Amniotic epithelial cell (primary cell): ENCODE measurements around the gene IFITM5.

Source experiments
- DNase-seq: peaks from one replicate; pipeline ENCODE4 v3.0.0-alpha.2; 2010; ENCODE audit warnings: low read depth

Gene IFITM5

DNA sequence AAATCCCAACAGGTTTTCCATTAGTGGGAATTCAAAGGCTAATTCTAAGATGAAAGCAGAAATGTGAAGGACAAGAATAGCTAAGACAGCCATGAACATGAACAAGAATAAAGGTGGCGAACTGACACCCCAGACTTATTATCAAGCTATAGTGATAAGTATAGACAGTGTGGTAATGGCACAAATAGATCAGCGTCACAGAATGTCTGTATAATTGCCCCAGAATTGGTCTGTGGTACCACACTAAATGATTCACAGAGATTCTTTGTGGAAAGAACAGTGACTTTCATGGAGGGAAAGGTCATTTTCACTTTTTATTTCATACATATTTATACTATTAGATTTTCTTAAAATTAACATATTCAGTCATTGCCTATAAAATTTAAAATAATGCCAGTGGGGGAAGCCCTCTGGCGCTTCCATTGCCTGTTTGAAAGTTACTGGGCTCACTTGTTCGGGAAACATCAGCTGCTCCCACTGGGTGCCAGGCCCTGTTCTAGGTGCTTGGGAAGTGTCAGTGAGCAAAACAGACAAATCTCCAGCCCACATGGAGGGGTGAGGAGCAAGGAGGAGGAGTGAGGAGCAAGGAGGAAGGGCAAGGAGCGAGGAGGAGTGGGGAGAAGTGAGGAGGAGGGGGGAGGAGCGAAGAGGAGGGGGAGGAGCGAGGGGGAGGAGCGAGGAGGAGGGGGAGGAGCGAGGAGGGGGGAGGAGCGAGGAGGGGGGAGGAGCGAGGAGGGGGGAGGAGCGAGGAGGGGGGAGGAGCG, 32.5 kb downstream of the IFITM5 start:
- no peak for DNase-seq

DNA sequence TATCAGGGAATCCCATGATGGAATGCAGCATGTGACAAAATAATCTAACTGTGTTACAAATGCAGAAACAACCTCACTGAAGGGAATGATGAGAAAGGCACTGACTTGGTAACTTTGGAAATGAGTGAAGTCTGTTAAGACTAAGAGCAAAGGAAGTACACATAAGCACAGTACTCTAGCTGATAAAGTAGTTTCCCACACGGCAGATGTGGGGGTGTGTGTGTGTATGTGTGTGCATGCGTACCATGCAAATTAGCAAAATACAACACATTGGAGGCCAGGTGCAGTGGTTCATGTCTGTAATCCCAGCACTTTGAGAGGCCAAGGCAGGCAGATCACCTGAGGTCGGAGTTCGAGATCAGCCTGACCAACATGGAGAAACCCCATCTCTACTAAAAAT, 37.7 kb downstream of the IFITM5 start:
- DNase-seq = no peak

DNA sequence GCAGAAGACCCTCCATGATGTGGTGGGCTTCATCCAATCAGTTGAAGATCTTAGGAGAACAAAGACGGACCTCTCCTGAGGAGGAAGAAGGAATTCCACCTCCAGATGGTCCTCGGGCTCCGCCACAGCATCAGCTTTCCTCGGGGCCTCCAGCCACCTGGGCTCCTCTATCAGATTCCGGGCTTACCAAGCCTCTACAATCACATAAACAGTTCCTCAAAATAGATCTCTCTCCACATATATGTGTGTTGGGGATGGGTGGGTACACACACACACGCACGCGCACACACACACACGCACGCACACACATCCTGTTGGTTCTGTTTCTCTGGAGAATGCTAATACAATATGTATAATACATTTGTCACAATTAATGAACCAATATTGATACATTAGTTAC, 39.9 kb downstream of the IFITM5 start:
- DNase-seq = no peak

DNA sequence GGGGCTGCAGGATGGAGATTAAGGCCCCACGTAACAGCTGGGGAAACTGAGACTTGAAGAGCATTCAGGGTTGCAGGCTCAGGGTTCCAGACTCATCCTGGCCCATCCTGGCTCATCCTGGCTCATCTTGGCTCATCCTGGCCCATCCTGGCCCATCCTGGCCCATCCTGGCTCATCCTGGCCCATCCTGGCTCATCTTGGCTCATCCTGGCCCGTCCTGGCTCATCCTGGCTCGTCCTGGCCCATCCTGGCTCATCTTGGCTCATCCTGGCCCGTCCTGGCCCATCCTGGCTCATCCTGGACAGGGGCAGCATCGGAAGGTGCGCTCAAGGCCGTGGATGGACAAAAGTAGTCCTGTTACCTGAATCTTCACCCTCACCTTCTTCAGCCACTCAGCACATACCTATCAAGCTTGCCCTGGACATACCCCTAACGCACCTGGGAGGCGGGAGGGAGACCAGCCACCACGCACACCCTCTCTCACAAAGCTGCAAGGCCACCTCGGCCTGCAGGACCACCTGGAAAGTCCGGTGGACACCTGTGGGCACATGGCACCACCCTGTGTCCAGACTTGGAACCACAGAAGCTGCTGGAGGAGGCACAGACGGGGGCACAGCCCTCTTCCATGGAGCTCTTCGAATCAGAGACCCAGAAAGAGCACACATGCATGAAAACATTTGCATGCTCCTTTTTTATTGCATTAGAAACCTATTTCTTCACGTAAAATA, 41.4 kb downstream of the IFITM5 start:
- DNase-seq = no peak

DNA sequence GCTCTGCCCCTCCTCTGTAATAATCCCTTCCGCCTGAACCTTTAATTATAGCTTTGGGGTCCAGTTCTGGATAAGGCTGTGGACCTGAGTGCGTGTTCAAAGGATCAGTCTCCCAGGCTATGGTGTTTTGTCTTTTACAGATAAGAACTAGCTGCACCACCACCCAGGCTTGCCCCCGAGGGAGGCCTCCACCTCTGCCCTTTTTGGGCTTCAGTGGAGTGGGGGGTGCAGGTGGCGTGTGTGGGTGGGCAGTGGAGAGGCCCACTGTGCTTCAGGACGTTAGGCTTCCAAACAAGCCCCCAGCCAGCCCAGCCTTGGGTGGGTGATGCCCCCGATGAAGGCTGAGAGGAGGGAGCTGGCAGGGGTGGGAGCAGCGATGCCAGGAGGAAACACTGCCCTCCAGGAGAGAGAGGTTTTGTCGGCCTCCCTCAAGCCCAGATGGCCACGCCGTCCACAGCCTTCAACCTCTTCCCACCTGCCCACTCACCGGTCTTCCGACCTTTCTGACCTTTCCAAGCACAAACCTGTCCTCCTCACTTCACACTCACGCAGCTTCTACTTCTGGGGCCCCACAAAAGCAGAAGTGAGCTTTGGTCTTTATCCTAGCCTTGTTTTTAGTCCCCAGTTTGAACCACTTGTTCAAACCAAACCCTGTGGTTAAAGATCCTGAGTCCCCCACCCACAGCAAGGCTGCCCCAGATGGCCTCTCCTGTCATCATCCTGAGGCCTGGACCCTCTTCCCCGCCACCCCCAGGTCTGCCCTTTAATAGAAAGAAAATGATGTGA, 42.2 kb downstream of the IFITM5 start:
- DNase-seq = no peak

DNA sequence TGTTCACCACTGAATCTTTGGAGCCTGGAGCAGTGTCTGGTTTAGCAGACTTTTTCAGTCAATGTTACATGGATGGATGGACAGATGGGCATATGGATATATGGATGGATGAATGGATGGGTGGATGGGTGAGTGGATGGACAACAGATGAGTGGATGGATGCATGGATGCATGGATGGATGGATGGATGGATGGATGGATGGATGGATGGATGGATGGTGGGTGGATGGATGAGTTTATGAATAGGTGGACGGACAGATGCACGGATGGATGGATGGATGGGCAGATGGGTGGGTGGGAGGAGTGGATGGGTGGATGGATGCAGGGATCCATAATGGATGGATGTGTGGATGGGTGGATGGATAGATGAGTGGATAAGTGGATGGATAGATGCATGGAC, 43.5 kb downstream of the IFITM5 start:
- DNase-seq = no peak

DNA sequence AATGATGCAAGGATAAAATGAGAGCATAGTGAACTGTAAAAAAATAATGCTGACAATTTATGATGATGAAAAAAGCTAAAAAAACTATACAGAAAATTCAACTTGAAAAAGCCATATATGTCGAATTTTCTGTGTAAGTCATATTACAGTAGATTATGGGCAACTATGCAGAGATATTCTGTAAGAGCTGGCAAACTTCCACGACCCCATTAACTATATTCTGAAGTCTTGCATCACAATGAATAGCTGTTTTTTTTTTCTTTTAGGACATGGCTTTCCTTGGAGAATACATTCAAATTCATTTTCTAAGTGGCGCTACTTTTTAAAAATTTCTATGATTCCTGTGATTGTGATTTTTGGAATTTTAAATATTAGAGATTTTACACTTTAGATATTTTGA, 44.1 kb downstream of the IFITM5 start:
- peak; percentile 76 for DNase-seq

DNA sequence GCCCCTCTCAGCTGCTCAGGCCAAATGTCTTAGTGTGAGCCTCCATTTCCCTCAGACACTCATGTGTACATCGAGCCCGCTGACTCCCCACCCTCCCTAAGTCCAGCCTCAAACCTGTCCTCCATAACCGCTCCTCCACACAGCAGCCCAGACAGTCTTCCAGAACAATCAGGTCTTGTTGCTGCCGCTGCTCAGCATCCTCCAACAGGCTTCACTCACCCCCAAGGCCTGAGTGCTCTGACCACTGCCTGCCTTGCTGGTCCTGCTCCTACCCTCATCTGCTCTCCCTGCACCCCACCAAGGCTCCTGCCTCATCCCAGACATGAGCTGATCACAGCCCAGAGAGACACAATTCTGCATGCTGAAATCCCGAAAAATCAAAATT, 45.4 kb downstream of the IFITM5 start:
- no peak for DNase-seq

DNA sequence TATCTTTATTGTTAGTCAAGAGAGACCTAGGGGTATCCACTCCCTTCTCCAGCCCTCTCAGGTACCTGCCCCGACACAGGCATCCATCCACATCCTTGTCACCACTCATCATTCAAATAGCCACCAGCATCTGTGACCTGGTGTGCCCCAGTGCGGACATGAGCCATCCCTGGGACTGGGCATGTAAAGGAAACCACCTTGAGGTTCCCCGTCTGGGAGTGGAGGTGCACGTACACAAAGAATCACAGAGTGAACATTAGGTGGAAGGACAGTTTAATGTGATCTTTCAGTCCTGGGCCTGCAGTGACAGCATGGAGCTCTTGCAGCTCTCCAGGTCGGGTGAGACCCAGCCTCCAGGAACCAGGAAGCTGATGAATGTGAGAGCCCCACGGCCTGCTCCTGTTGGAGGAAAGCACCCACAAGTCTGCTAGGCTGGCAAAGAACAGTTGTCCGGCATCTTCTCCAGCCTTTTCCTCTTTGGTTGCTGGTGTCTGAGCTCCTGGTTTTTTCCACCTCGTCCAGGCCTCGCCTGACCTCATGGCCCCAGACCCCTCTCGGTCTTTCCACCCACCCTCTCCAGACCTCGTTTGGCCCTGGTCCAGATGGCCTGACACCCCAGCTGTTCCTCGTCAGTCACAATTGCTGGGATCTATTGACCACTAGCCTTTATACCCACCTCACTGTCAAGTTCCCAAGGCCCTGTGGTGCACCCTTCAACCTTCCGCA, 46.0 kb downstream of the IFITM5 start:
- DNase-seq = no peak

DNA sequence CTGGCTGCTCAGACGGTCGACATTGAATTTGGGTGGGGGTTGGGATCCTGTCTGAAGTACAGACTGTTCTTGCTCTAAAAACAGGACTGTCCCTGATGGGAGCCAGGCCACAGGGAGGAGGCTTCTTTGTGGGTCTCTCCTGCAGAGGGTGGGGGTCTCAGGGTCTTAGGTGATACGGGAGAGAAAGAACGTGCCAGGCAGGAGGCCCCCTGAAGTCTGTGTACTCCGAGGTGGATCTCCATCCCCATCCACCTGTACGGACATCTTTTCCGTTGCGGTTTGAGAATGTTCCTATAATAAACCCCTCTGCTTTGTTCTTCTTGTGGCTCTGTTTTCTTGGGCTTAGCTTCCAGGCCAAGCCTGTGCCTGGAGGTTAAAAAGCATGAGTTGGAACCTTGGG, 46.7 kb downstream of the IFITM5 start:
- no peak for DNase-seq

DNA sequence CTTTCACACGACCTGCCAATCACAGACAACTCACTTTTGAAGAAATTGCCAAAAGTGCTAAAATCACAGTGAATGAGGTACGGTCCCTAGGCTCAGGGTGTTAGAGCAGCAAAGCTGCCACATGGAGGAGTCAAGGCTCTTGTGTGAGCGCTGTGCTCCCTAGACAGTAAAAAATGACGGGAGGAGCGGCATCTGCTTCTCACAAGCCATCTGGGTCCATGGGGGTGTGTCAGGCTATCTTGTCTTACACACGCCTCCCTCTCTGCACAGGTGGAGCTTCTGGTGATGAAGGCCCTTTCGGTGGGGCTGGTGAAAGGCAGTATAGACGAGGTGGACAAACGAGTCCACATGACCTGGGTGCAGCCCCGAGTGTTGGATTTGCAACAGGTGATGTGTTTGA, 47.8 kb downstream of the IFITM5 start:
- DNase-seq = no peak

DNA sequence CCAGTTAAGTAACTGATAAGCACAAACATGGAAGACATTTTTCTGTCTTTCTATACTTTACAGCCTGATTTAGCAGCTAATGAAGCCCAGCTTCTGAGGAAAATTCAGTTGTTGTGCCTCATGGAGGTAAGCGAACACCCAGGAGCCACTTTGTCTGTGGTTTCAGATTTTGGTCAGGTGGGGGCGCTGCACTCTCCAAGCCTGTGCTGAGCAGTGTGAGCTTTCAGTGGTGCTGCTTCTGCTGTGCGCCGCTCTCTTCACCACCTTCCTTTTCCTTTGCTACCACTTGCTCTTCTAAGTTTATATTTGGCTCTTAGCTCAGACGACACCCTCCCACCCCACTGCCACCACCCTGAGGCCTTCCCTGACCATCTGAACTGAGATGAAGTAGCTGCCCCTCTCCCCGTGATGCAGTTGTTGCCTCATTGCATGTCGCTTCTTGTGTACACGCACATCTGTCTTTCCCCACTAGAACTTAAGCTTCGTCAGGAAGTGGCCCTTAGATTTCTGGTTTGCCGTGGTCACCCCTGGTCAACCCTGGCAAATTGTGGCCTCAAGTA, 48.5 kb downstream of the IFITM5 start:
- DNase-seq = peak; percentile 48

DNA sequence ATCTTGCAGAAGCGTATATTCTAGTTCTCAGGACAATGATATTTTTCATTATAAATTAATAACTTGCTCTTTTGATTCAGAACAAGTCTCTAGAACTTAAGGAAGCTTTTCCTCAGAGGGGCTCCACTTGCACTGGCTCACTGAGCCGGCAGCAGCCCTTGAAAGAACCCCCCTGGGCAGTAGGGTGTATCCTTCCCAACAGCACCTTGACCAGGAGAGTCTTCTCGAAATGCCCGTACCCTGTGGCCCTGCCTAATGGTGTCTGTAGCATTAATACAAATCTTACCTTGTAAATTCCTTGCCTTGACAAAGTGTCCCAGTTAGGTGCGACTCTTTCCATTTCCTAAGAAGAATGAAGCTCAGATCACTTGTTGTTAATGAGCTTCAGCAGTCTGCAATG, 49.1 kb downstream of the IFITM5 start:
- no peak for DNase-seq

DNA sequence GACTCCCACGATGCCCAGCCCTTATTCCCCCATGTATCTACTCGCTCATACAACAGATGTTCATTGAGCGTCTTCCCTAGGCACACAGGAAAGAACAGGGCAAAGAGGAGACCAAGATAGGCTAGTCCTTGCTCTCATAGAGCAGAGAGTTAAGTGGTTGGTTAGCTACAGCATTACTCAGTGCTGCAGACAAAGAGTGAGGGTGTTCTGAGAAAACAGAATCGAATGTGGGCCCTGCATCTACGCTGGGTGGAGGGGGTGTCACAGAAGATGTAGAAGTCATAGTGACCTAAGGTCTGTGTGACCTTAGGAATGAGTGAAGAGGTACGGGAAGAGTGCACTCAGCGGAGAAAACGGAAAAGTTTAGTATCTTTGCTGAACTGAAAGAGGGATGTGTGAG, 50.3 kb downstream of the IFITM5 start:
- DNase-seq = no peak
